HL-60 (cell line): Measurements from ENCODE around the gene NKAIN2.

Source experiments
- DNase-seq, 2 experiments: peaks; one replicate each; pipeline ENCODE4 v3.0.0-alpha.2; 2010 to 2020; ENCODE audit warnings: low read depth in 1 of 2, low spot score in 1 of 2
- H3K27ac ChIP-seq: fragments of 250-450 bp; sonication (Bioruptor Pico); replicated peaks from 2 replicates; pipeline ENCODE4 v1.5.1; 2020; ENCODE audit warnings: mild to moderate bottlenecking, moderate library complexity
- H3K27me3 ChIP-seq: fragments of 250-450 bp; sonication (Bioruptor Pico); 2 replicates; pipeline ENCODE4 v1.5.1; 2021; ENCODE audit warnings: mild to moderate bottlenecking, moderate library complexity; ENCODE audit not compliant: insufficient read depth, poor library complexity, severe bottlenecking
- H3K4me3 ChIP-seq: replicated peaks from 2 replicates; pipeline ENCODE4 v1.5.1; 2011; ENCODE audit warnings: mild to moderate bottlenecking, control low read depth, low read length; ENCODE audit not compliant: insufficient read depth
- CTCF ChIP-seq: IDR thresholded peaks from one replicate; pipeline ENCODE4 v1.5.1; 2011; ENCODE audit warnings: low read length, control low read depth, inconsistent platforms; ENCODE audit not compliant: insufficient read depth
- GABPA ChIP-seq: IDR thresholded peaks from 2 replicates; pipeline ENCODE4 v1.6.1; 2012; ENCODE audit warnings: low read depth
- POLR2AphosphoS5 ChIP-seq: IDR thresholded peaks from 2 replicates; pipeline ENCODE4 v1.6.1; 2012; ENCODE audit warnings: low read depth
- REST ChIP-seq: IDR thresholded peaks from 2 replicates; pipeline ENCODE4 v1.6.1; 2012; ENCODE audit warnings: low read depth; ENCODE audit not compliant: insufficient replicate concordance
- SPI1 ChIP-seq: IDR thresholded peaks from 2 replicates; pipeline ENCODE4 v1.6.1; 2012; ENCODE audit warnings: low read depth, mild to moderate bottlenecking, borderline replicate concordance

The NKAIN2 gene

GRCh38 chr6:123821112-123821511 lies 17.4 kb downstream of the NKAIN2 start:
- Histone ChIP-seq H3K27ac (no peak overlapping the region), H3K4me3 (no peak overlapping the region), H3K27me3 (no peaks in the 10 kb centered on the region)
- DNase-seq, result no peak
- no peak for TF ChIP-seq GABPA
- no peak for TF ChIP-seq SPI1
- TF ChIP-seq CTCF, result no peak
- TF ChIP-seq POLR2AphosphoS5, result no peak
- TF ChIP-seq REST, result no peak

- Histone ChIP-seq H3K27ac (no peak overlapping the region), H3K27me3 (no peaks in the 10 kb centered on the region), H3K4me3 (no peak overlapping the region)
- TF ChIP-seq POLR2AphosphoS5, result no peak
- TF ChIP-seq REST, result no peak
- no peak for TF ChIP-seq CTCF
- TF ChIP-seq GABPA, result no peak
- TF ChIP-seq SPI1, result no peak
- no peak for DNase-seq
Measured at GRCh38 chr6:123829302-123829953, 25.8 kb downstream of the NKAIN2 start.

GRCh38 chr6:123830120-123830519 lies 26.5 kb downstream of the NKAIN2 start:
- Histone ChIP-seq H3K27me3 (no peaks in the 10 kb centered on the region), H3K4me3 (no peak overlapping the region), H3K27ac (no peak overlapping the region)
- DNase-seq, result no peak
- TF ChIP-seq GABPA, result no peak
- no peak for TF ChIP-seq REST
- TF ChIP-seq SPI1, result no peak
- no peak for TF ChIP-seq CTCF
- no peak for TF ChIP-seq POLR2AphosphoS5
